ENCODE measurements around the gene SIK3. TPM values are rescaled to one million over a fixed set of nuclear protein-coding genes. Genes with fewer than 3 reads are reported as not detected.

The SIK3 gene
- total RNA-seq, 1 donor = 25.7 TPM

DNA sequence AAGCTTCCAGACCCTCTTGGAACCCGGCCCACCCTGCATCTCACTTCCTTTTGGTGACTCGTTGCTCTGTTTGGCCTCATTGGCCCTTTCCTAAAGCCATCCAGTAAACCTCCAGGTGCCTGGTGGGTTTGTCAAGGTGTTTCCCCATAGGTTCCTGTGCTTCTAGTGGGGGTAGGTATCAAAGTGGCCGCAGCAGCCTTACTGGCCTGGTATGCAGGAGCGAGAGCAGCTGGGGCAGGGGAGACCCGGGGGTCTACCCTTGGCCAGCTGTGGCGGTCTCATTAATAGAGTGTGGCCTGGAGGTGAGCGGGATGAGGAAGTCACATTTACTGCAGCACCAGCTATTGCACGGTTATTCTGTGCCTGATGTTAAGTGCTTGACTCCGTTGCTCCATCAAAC is 279.2 kb downstream of the SIK3 start:
- DNase-seq (ENCODE audit: insufficient read length, low spot score, missing footprints) = no peak
- TF ChIP-seq, protein P1, sequence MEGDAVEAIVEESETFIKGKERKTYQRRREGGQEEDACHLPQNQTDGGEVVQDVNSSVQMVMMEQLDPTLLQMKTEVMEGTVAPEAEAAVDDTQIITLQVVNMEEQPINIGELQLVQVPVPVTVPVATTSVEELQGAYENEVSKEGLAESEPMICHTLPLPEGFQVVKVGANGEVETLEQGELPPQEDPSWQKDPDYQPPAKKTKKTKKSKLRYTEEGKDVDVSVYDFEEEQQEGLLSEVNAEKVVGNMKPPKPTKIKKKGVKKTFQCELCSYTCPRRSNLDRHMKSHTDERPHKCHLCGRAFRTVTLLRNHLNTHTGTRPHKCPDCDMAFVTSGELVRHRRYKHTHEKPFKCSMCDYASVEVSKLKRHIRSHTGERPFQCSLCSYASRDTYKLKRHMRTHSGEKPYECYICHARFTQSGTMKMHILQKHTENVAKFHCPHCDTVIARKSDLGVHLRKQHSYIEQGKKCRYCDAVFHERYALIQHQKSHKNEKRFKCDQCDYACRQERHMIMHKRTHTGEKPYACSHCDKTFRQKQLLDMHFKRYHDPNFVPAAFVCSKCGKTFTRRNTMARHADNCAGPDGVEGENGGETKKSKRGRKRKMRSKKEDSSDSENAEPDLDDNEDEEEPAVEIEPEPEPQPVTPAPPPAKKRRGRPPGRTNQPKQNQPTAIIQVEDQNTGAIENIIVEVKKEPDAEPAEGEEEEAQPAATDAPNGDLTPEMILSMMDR (IDR thresholded peaks at IDR 0.05; ENCODE audit: extremely low read depth, low read depth, low read length) = no peak
- H3K4me3 ChIP-seq (ENCODE audit: insufficient read depth, low read length) = no peak overlapping the region

DNA sequence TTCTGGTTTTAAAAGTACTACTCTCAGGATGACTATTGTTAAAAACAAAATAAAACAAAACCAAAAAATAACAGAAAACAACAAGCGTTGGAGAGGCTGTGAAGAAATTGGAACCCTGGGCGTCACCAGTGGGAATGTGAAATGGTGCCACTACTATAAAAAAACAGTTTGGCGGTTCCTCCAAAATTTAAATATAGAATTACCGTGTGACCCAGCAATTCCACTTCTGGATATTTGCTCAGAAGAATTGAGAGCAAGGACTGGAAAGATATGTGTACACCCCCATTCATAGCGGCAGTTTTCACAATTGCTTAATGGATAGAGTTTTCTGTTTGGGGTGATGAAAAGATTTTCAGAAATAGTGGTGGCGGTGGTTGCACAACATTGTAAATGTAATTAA is 283.7 kb downstream of the SIK3 start:
- H2AFZ ChIP-seq (ENCODE audit: low read length) = no peak overlapping the region
- H3K27ac ChIP-seq (ENCODE audit: low read depth, low read length) = peak overlapping the region; percentile 7
- no peak for DNase-seq (ENCODE audit: insufficient read length, low spot score, missing footprints)
- H3K4me3 ChIP-seq (ENCODE audit: insufficient read depth, low read length) = no peak overlapping the region
- no peaks in the 10 kb centered on the region for H4K20me1 ChIP-seq (ENCODE audit: insufficient read depth, low read length)
- TF ChIP-seq, protein P1 (IDR thresholded peaks at IDR 0.05; ENCODE audit: extremely low read depth, low read depth, low read length) = no peak
- peaks cover 6% of the 10 kb centered on the region for H3K4me1 ChIP-seq (ENCODE audit: insufficient read depth, low read length)
- no peak overlapping the region for H3K4me2 ChIP-seq (ENCODE audit: insufficient read depth, low read length)
- no peaks in the 10 kb centered on the region for H3K36me3 ChIP-seq (ENCODE audit: insufficient read depth, low read length)
- H3K27me3 ChIP-seq (ENCODE audit: insufficient read depth, low read length) = no peaks in the 10 kb centered on the region
- no peaks in the 10 kb centered on the region for H3K9me3 ChIP-seq (ENCODE audit: low read depth, low read length)
- no peaks in the 10 kb centered on the region for H3K79me2 ChIP-seq (ENCODE audit: insufficient read depth, low read length)

More for the DNA sequence above, 279.2 kb downstream of the SIK3 start:
- H3K9me3 ChIP-seq (ENCODE audit: low read depth, low read length) = no peaks in the 10 kb centered on the region
- H3K4me1 ChIP-seq (ENCODE audit: insufficient read depth, low read length) = peaks cover 4% of the 10 kb centered on the region
- no peak overlapping the region for H3K27ac ChIP-seq (ENCODE audit: low read depth, low read length)
- no peaks in the 10 kb centered on the region for H3K27me3 ChIP-seq (ENCODE audit: insufficient read depth, low read length)
- no peak overlapping the region for H3K4me2 ChIP-seq (ENCODE audit: insufficient read depth, low read length)
- H3K36me3 ChIP-seq (ENCODE audit: insufficient read depth, low read length) = no peaks in the 10 kb centered on the region
- H3K79me2 ChIP-seq (ENCODE audit: insufficient read depth, low read length) = no peaks in the 10 kb centered on the region
- no peak overlapping the region for H2AFZ ChIP-seq (ENCODE audit: low read length)
- H4K20me1 ChIP-seq (ENCODE audit: insufficient read depth, low read length) = no peaks in the 10 kb centered on the region

DNA sequence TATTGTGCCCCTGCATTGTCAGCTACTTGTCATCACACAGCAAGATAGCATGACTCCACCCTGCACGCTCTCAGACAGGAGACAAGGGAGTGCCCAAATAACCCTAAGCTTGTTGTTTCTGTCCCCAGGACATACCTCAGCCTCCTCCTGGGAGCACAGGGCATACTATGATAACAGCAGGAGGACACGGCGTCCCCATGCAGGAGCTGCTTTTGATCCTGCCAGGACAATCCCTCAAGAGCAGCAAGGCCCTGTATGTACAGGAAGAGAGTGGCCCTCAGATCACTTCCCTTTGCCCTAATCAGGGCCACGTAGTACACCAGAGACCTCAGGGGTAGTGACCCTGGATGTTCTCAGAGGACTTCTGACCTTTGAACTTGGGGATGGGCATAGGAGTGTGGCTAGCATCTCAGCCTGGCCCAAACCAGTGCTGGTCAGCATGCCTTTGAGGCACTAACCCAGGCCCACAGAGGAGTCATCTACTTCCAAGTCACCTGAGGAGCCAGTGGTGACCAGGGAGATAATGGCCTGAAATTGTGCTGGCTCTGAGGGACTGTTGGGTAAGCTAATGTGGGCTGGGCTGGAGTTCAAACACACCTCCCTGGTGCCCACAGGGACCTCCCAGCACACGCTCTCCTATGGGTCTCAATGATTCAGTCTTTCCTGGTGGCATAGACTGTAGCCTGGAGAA is 284.3 kb downstream of the SIK3 start:
- TF ChIP-seq, protein P1 (IDR thresholded peaks at IDR 0.05; ENCODE audit: extremely low read depth, low read depth, low read length) = no peak
- Histone ChIP-seq H3K4me3 (ENCODE audit: insufficient read depth, low read length) (no peak overlapping the region), H3K4me1 (ENCODE audit: insufficient read depth, low read length) (peaks cover 10% of the 10 kb centered on the region), H3K9me3 (ENCODE audit: low read depth, low read length) (no peaks in the 10 kb centered on the region), H4K20me1 (ENCODE audit: insufficient read depth, low read length) (no peaks in the 10 kb centered on the region), H3K27me3 (ENCODE audit: insufficient read depth, low read length) (no peaks in the 10 kb centered on the region), H3K4me2 (ENCODE audit: insufficient read depth, low read length) (no peak overlapping the region), H3K27ac (ENCODE audit: low read depth, low read length) (peak overlapping the region; percentile 52), H3K79me2 (ENCODE audit: insufficient read depth, low read length) (no peaks in the 10 kb centered on the region), H2AFZ (ENCODE audit: low read length) (peak overlapping the region; percentile 14), H3K36me3 (ENCODE audit: insufficient read depth, low read length) (no peaks in the 10 kb centered on the region)
- no peak for DNase-seq (ENCODE audit: insufficient read length, low spot score, missing footprints)

DNA sequence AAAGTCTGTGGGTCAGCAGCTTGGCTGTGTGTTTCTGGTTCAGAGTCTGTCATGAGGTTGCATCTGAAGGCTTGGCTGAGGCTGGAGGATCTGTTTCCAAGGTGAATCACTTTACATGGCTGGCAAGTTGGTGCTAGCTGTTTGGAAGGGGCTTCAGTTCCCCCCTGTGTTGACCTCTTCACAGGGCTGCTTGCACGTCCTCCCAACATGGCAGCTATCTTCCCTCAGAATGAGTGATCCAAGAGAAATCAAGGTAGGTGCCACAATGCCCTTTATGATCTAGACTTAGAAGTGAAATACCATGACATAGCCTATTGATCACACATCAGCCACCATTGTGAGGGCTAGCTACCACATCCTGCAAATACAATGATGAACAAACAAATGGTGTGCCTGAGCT is 285.1 kb downstream of the SIK3 start:
- H4K20me1 ChIP-seq (ENCODE audit: insufficient read depth, low read length) = no peaks in the 10 kb centered on the region

More for the DNA sequence above, 285.1 kb downstream of the SIK3 start:
- no peaks in the 10 kb centered on the region for H3K27me3 ChIP-seq (ENCODE audit: insufficient read depth, low read length)
- no peak overlapping the region for H3K4me3 ChIP-seq (ENCODE audit: insufficient read depth, low read length)
- H3K36me3 ChIP-seq (ENCODE audit: insufficient read depth, low read length) = no peaks in the 10 kb centered on the region
- H3K4me2 ChIP-seq (ENCODE audit: insufficient read depth, low read length) = no peak overlapping the region
- H2AFZ ChIP-seq (ENCODE audit: low read length) = no peak overlapping the region
- TF ChIP-seq, protein P1 (IDR thresholded peaks at IDR 0.05; ENCODE audit: extremely low read depth, low read depth, low read length) = no peak
- no peak overlapping the region for H3K27ac ChIP-seq (ENCODE audit: low read depth, low read length)
- peaks cover 16% of the 10 kb centered on the region for H3K4me1 ChIP-seq (ENCODE audit: insufficient read depth, low read length)
- DNase-seq (ENCODE audit: insufficient read length, low spot score, missing footprints) = no peak
- H3K79me2 ChIP-seq (ENCODE audit: insufficient read depth, low read length) = no peaks in the 10 kb centered on the region
- no peaks in the 10 kb centered on the region for H3K9me3 ChIP-seq (ENCODE audit: low read depth, low read length)

All from osteoblast (primary cell).